Measurements from ENCODE around the gene IER5. TPM values are rescaled to one million over a fixed set of nuclear protein-coding genes. Genes with fewer than 3 reads are reported as not detected.
A peak's percentile ranks its signal among the peaks of the same experiment; 100 is the strongest.

IER5 gene
- total RNA-seq, 5 donors from 2014 or later (not counting 1 experiment from before 2014, with no cell fraction given) = 26.6 to 85.5 (median 32.2) TPM

- CTCF ChIA-PET = interaction anchor here (0.7 to 1.1 kb wide), 2 partner anchors 10 to 1319 kb away, joined by 6 to 11 read pairs; no protein-coding TSS in a partner anchor
- Mint-ChIP-seq H3K9me3 (no peaks in the 10 kb centered on the region), H3K27me3 (no peaks in the 10 kb centered on the region), H3K27ac (no peak overlapping the region), H3K4me1 (peaks cover 53 to 69% (median 56%) of the 10 kb centered on the region in 3 donors), H3K36me3 (peaks cover 17% of the 10 kb centered on the region), H3K4me3 (no peak overlapping the region)
- no peaks in the 10 kb centered on the region for H3K27me3 ChIP-seq (replicated peaks in 1 of 2; ENCODE audit: control insufficient read depth in 2 of 2, extremely low read depth in 1 of 2, insufficient read depth in 2 of 2, low read length in 1 of 2)
- ATAC-seq (replicated peaks in 1 of 4) (no peak), DNase-seq (no peak)
- WGBS (ENCODE audit: insufficient coverage) = 92% methylated on average over 2 of the region's 5 CpGs
- no peak overlapping the region for H3K4me3 ChIP-seq (ENCODE audit: control insufficient read depth in 1 of 2, extremely low read depth in 1 of 2, low read length in 1 of 2)
- H3K36me3 ChIP-seq (ENCODE audit: control insufficient read depth in 2 of 2, extremely low read depth in 1 of 2, insufficient read depth in 1 of 2, low read length in 1 of 2) = peaks cover 0 to 3% of the 10 kb centered on the region in 2 donors
- H3K9me3 ChIP-seq = no peaks in the 10 kb centered on the region
- H3K4me1 ChIP-seq (ENCODE audit: control insufficient read depth in 1 of 2, extremely low read depth in 1 of 2, insufficient read depth in 2 of 2, low read length in 2 of 2) = peaks cover 8 to 21% of the 10 kb centered on the region in 2 experiments
- no peak overlapping the region for H3K27ac ChIP-seq (ENCODE audit: low read length)
- POLR2A ChIA-PET = no interaction called here
Measured at GRCh38 chr1:181095763-181096184, 7.3 kb downstream of the IER5 start.

- Histone ChIP-seq H3K4me3 (ENCODE audit: control insufficient read depth in 1 of 2, extremely low read depth in 1 of 2, low read length in 1 of 2) (no peak overlapping the region), H3K27ac (ENCODE audit: low read length) (no peak overlapping the region), H3K27me3 (replicated peaks in 1 of 2; ENCODE audit: control insufficient read depth in 2 of 2, extremely low read depth in 1 of 2, insufficient read depth in 2 of 2, low read length in 1 of 2) (no peaks in the 10 kb centered on the region), H3K9me3 (no peaks in the 10 kb centered on the region), H3K36me3 (ENCODE audit: control insufficient read depth in 2 of 2, extremely low read depth in 1 of 2, insufficient read depth in 1 of 2, low read length in 1 of 2) (peaks cover 0 to 3% of the 10 kb centered on the region in 2 donors), H3K4me1 (ENCODE audit: control insufficient read depth in 1 of 2, extremely low read depth in 1 of 2, insufficient read depth in 2 of 2, low read length in 2 of 2) (peaks cover 16% of the 10 kb centered on the region in 2 experiments)
- CTCF ChIA-PET = no interaction called here
- POLR2A ChIA-PET = interaction anchor here in 1 of 2 donors (0.6 kb wide), 1 partner anchor 1378 kb away, joined by 4 read pairs; no protein-coding TSS in a partner anchor
- ATAC-seq (replicated peaks in 1 of 4) (peak in 1 of 4 experiments; percentile 2), DNase-seq (no peak)
- Mint-ChIP-seq H3K4me1 (peaks cover 48 to 68% (median 51%) of the 10 kb centered on the region in 3 donors), H3K27ac (no peak overlapping the region), H3K4me3 (no peak overlapping the region), H3K9me3 (no peaks in the 10 kb centered on the region), H3K36me3 (peaks cover 11% of the 10 kb centered on the region), H3K27me3 (no peaks in the 10 kb centered on the region)
- WGBS (ENCODE audit: insufficient coverage) = 89% methylated on average over 6 of the region's 7 CpGs
Measured at GRCh38 chr1:181097242-181097641, 8.7 kb downstream of the IER5 start.

- no peaks in the 10 kb centered on the region for H3K36me3 ChIP-seq (ENCODE audit: control insufficient read depth in 2 of 2, extremely low read depth in 1 of 2, insufficient read depth in 1 of 2, low read length in 1 of 2)
- no peak overlapping the region for H3K27ac ChIP-seq (ENCODE audit: low read length)
- DNase-seq (no peak), ATAC-seq (replicated peaks in 1 of 4) (peak; percentile 15 to 53 (median 40))
- ChIA-PET CTCF (interaction anchor here (0.6 to 1.2 kb wide), 3 partner anchors 9 to 67 kb away, joined by 3 to 4 read pairs (median 3); no protein-coding TSS in a partner anchor), POLR2A (interaction anchor here (0.5 to 1.0 kb wide), 5 partner anchors 8 to 16 kb away, joined by 3 to 7 read pairs (median 4); no protein-coding TSS in a partner anchor)
- H3K9me3 ChIP-seq = no peaks in the 10 kb centered on the region
- WGBS (ENCODE audit: insufficient coverage) = 11% methylated on average over 5 of the region's 11 CpGs
- H3K9me3 Mint-ChIP-seq = no peaks in the 10 kb centered on the region
- H3K4me1 Mint-ChIP-seq = peaks cover 54 to 74% (median 63%) of the 10 kb centered on the region in 3 donors
- no peaks in the 10 kb centered on the region for H3K27me3 ChIP-seq (replicated peaks in 1 of 2; ENCODE audit: control insufficient read depth in 2 of 2, extremely low read depth in 1 of 2, insufficient read depth in 2 of 2, low read length in 1 of 2)
- H3K4me3 ChIP-seq (ENCODE audit: control insufficient read depth in 1 of 2, extremely low read depth in 1 of 2, low read length in 1 of 2) = no peak overlapping the region
- H3K36me3 Mint-ChIP-seq = peaks cover 5% of the 10 kb centered on the region
- peak overlapping the region; percentile 70 to 84 for H3K27ac Mint-ChIP-seq
- no peaks in the 10 kb centered on the region for H3K27me3 Mint-ChIP-seq
- peaks cover 24 to 30% of the 10 kb centered on the region in 2 experiments for H3K4me1 ChIP-seq (ENCODE audit: control insufficient read depth in 1 of 2, extremely low read depth in 1 of 2, insufficient read depth in 2 of 2, low read length in 2 of 2)
- no peak overlapping the region for H3K4me3 Mint-ChIP-seq
Measured at GRCh38 chr1:181099152-181100014, 10.9 kb downstream of the IER5 start.

- no peaks in the 10 kb centered on the region for H3K9me3 ChIP-seq
- H3K36me3 ChIP-seq (ENCODE audit: control insufficient read depth in 2 of 2, extremely low read depth in 1 of 2, insufficient read depth in 1 of 2, low read length in 1 of 2) = no peaks in the 10 kb centered on the region
- Mint-ChIP-seq H3K36me3 (peaks cover under 1% of the 10 kb centered on the region), H3K4me1 (peaks cover 57 to 74% (median 65%) of the 10 kb centered on the region in 3 donors), H3K4me3 (no peak overlapping the region), H3K27me3 (no peaks in the 10 kb centered on the region), H3K27ac (peak overlapping the region; percentile 70 to 84), H3K9me3 (no peaks in the 10 kb centered on the region)
- H3K27ac ChIP-seq (ENCODE audit: low read length) = no peak overlapping the region
- H3K4me1 ChIP-seq (ENCODE audit: control insufficient read depth in 1 of 2, extremely low read depth in 1 of 2, insufficient read depth in 2 of 2, low read length in 2 of 2) = peaks cover 28 to 36% of the 10 kb centered on the region in 2 experiments
- ATAC-seq (replicated peaks in 1 of 4) = no peak
- POLR2A ChIA-PET = interaction anchor here (0.6 to 1.0 kb wide), 3 partner anchors 9 to 12 kb away, joined by 4 to 12 read pairs (median 7); no protein-coding TSS in a partner anchor
- CTCF ChIA-PET = interaction anchor here (0.8 to 1.2 kb wide), 3 partner anchors 10 to 66 kb away, joined by 3 to 4 read pairs (median 3); no protein-coding TSS in a partner anchor
- H3K27me3 ChIP-seq (replicated peaks in 1 of 2; ENCODE audit: control insufficient read depth in 2 of 2, extremely low read depth in 1 of 2, insufficient read depth in 2 of 2, low read length in 1 of 2) = no peaks in the 10 kb centered on the region
- peak in 1 of 35 experiments; percentile 20 for DNase-seq
- H3K4me3 ChIP-seq (ENCODE audit: control insufficient read depth in 1 of 2, extremely low read depth in 1 of 2, low read length in 1 of 2) = no peak overlapping the region
- WGBS (ENCODE audit: insufficient coverage) = 68% methylated on average over 7 of the region's 10 CpGs
Measured at GRCh38 chr1:181100015-181100905, 11.8 kb downstream of the IER5 start.

GRCh38 chr1:181100934-181101333 is 12.4 kb downstream of the IER5 start:
- no peaks in the 10 kb centered on the region for H3K27me3 Mint-ChIP-seq
- peaks cover 62 to 76% (median 68%) of the 10 kb centered on the region in 3 donors for H3K4me1 Mint-ChIP-seq
- Histone ChIP-seq H3K9me3 (no peaks in the 10 kb centered on the region), H3K4me1 (ENCODE audit: control insufficient read depth in 1 of 2, extremely low read depth in 1 of 2, insufficient read depth in 2 of 2, low read length in 2 of 2) (peaks cover 33 to 41% of the 10 kb centered on the region in 2 experiments), H3K27ac (ENCODE audit: low read length) (no peak overlapping the region), H3K36me3 (ENCODE audit: control insufficient read depth in 2 of 2, extremely low read depth in 1 of 2, insufficient read depth in 1 of 2, low read length in 1 of 2) (no peaks in the 10 kb centered on the region), H3K4me3 (ENCODE audit: control insufficient read depth in 1 of 2, extremely low read depth in 1 of 2, low read length in 1 of 2) (no peak overlapping the region), H3K27me3 (replicated peaks in 1 of 2; ENCODE audit: control insufficient read depth in 2 of 2, extremely low read depth in 1 of 2, insufficient read depth in 2 of 2, low read length in 1 of 2) (no peaks in the 10 kb centered on the region)
- H3K9me3 Mint-ChIP-seq = no peaks in the 10 kb centered on the region
- WGBS (ENCODE audit: insufficient coverage) = 100% methylated on average over 4 of the region's 4 CpGs
- H3K36me3 Mint-ChIP-seq = no peaks in the 10 kb centered on the region
- H3K27ac Mint-ChIP-seq = peak overlapping the region in 1 of 2 donors; percentile 49
- DNase-seq = no peak
- no peak overlapping the region for H3K4me3 Mint-ChIP-seq
- no peak for ATAC-seq (replicated peaks in 1 of 4)
- POLR2A ChIA-PET = interaction anchor here in 1 of 2 donors (0.6 to 1.5 kb wide), 2 partner anchors 9 to 13 kb away, joined by 3 to 12 read pairs; no protein-coding TSS in a partner anchor
- CTCF ChIA-PET = interaction anchor here in 1 of 2 donors (1.0 to 1.2 kb wide), 2 partner anchors 41 to 65 kb away, joined by 3 to 4 read pairs; no protein-coding TSS in a partner anchor
